DMS153 treated with DMSO at 0.1 percent for 48 hours (cell line): ENCODE measurements around the gene COX11.
A peak's percentile ranks its signal among the peaks of the same experiment; 100 is the strongest.

ENCODE experiments used
- DNase-seq: peaks from one replicate; lab custom pipeline; 2025; ENCODE audit not compliant: unreplicated experiment; lab: John Stamatoyannopoulos, UW

Gene COX11, protein sequence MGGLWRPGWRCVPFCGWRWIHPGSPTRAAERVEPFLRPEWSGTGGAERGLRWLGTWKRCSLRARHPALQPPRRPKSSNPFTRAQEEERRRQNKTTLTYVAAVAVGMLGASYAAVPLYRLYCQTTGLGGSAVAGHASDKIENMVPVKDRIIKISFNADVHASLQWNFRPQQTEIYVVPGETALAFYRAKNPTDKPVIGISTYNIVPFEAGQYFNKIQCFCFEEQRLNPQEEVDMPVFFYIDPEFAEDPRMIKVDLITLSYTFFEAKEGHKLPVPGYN

DNA sequence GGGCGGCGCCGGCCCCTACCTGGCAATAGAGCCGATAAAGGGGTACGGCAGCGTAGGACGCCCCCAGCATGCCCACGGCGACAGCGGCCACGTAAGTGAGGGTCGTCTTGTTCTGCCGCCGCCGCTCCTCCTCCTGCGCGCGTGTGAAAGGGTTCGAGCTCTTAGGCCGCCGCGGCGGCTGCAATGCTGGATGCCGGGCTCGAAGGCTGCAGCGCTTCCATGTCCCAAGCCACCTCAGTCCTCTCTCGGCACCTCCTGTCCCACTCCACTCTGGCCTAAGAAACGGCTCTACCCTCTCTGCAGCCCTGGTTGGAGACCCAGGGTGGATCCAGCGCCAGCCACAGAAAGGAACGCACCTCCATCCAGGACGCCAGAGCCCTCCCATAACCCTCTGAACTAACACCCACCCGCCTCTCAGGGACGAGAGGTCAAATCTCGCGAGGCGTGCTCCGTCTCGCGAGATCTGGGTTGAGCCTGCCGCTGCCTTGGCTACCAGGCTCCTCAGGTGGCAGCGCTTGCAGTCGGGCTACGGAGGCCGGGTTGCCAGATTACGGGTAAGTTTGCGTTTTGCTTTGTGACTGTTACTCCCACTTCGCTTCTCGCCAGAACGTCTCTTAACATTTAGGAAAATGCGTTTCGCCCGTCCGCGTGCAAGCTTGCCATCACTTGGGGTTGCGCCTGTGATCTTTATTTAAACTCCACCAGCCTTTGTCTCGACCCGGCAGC, at the start of gene COX11, which contains the start of gene STXBP4:
Gene COX11 (minus strand): TSS at position 393 of the 726 bp plus-strand sequence. CDS start 8 bp downstream, at position 385.
Gene STXBP4 (plus strand): TSS at position 504 of the 726 bp plus-strand sequence. CDS start 17,455 bp downstream, outside the sequence.
- peak; percentile 92 for DNase-seq

DNA sequence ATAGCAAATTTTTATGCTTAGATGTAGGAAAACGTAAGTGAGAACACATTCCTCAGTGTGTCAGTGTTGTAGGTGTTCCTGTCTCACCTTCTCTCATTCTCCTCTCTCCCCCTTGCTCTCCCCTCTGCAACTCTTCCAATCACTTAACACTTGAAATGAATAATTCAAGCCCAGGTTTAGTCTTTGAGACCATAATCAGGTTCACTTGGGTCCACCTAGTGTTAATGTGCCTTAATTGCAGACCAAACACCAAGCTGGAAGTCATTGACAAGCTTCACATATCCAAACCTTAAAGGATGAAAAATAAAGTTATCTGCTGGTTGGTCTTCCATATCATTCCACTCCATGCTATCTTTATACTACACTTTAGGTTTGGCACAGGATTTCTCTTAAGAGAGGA, 37.1 kb upstream of the COX11 start:
- no peak for DNase-seq

DNA sequence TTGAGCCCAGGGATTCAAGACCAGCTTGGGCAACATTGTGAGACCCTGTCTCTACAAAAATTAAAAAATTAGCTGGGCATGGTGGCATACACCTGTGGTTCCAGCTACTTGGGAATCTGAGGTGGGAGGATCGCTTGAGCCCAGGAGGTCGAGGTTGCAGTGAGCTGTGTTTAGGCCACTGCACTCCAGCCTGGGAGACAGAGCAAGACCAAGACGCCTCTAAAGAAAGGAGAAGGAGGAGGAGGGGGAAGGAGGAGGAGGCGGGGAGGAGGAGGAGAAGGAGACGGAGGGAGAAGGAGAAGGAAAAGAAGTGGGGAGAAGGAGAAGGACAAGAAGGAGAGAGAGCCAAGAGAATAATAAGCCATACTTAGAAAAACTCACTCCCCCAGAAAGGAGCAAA, 36.0 kb upstream of the COX11 start:
- DNase-seq, result no peak

DNA sequence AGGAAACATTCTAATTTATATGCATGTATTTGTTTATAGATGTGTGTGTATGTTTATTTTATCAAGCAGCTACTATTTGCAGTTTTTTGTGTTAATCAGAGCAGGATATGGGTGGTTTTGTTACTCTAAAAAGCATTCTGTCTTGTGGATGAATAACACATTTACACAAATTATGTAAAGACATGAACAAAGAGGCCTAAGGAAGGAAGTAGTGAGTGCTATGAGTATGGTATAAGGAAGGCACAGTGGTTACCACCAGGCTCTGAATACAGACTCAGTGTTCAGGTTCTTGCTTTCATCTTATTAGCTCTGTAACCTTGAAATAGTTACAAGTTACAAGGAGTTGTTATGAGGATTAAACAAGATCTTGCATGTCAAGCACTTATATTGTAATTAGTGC, 34.0 kb upstream of the COX11 start:
- no peak for DNase-seq

DNA sequence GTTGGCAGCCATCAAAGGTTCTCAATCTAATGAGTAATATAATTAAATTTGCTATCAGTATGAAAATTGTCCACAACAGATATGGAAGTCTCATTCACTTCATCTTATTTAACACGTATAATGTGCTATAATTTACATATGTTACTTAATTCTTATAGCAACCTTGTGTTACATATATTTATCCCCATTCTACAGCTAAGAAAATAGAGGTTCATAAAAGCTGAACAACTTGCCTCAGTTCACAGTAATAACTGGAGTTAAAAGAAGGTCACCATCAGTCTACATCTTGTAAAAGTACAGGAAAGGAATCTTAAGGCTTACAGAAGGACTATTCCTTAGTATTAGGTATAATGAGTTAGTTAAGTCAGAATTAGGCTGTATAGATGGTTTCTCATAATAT, 28.0 kb upstream of the COX11 start:
- no peak for DNase-seq

DNA sequence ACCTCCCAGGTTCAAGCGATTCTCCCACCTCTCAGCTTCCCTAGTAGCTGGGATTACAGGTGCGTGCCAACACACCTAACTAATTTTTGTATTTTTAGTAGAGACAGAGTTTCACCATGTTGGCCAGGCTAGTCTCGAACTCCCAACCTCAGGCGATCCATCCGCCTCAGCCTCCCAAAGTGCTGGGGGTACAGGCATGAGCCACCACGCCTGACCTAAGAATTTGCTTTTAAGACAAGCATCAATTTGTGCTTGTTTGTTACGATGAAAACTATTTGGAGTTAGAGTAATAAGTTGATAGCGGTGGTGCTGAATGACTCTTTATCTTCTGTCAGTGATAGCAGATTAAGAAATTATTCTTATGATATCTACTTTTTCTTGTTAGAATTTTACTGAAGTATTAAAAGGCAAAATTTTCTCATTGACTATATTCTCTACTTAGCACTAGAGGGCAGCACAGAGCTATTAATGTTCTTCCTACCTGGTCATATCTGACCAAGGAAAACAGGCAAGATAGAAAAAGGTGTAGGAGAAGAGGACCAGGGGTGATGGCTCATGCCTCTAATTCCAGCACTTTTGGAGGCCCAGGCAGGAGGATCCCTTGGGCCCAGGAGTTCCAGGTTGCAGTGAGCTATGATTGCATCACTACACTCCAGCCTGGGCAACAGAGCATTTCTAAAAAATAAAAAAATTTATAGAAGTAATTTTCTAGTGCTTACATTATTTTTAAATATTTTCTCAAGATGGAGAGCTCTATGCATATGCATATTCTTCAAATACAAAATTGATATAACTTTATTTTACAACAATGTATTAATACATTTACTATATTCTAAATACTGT, 24.6 kb upstream of the COX11 start:
- DNase-seq, result peak; percentile 55

DNA sequence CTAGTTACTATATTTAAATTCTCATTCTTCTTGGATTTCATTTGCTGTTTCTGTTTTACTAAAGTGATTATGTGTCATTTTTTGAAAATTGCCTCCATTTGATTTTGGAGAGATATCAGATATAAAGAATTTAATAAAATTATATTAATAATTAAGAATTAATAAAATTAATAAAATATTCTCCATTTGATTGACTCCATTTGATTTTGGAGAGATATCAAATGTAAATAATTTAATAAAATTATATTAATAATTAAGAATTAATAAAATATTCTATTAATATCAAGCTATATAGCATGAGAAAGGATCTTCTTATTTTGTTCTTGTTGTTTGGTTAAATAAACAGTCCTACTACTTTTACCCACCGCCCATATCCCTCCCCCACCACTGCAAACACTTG, 23.1 kb upstream of the COX11 start:
- DNase-seq, result no peak

DNA sequence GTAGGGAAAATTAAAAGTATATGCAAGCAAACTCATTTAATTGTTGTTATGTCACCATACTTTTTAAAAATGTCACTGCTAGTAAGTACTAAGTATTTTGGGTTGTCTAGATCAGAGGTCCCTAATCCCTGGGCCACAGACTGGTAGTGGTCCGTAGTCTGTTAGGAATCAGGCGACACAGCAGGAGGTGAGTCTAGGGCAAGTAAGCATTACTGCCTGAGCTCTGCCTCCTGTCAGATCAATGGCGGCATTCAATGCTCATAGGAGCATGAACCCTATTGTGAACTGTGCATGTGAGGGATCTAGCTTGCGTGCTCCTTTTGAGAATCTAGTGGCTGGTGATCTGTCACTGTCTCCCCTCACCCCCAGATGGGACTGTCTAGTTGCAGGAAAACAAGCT, 21.7 kb upstream of the COX11 start:
- DNase-seq, result no peak

DNA sequence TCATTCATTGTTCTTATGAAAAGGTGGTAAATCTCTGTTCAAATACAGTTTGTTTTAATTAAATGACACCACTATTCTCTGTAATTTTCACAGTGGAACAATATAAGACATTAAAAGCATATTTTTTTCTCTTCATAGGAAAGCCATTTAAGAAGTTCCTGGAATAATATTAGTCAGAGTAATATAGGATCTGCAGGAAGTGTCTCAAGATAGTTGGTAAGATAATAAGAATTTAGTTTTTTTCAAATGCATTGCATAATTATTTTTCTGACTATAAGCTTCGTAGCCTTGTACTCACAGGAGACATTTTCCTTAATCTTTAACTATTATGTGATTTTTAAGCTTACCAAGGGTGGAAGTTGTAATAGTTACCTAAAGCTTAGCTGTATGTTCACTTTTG, 17.0 kb upstream of the COX11 start:
- no peak for DNase-seq

DNA sequence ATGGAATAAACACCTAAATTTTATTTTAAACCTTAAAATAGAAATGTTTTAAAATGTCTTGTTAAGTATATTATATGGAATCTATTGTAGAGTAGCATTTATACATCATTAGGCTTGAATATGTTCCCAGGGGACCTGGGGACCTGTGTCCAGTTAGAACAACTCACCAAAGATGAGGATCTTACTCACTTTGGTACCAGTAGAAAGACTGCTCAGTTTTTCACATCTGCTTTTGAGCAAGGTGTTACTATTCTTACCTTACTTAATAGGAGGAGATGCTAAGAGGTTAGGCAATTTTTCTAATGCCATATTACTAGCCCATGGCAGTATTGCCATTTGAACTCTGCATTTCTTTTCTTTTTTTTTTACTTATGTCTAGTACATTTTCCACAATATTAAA, 14.8 kb upstream of the COX11 start:
- no peak for DNase-seq

DNA sequence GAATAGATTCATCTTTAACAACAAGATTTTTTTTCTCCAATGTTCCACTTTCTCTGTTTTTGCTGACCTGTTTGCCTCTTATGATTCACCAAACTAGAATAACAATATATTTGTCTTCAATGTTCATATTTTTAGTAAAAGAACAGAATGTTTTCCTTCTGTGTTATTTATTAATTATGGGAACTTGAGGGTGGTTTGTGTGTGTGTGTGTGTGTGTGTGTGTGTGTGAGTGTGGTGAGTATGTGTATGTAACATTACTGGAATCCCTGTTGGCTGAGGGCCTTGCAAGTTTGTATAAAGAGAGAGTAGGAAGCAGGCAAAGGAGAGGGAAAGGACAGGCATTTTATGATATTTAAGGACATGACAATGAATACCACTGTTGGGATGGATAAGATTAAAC, 13.9 kb upstream of the COX11 start:
- DNase-seq, result no peak

DNA sequence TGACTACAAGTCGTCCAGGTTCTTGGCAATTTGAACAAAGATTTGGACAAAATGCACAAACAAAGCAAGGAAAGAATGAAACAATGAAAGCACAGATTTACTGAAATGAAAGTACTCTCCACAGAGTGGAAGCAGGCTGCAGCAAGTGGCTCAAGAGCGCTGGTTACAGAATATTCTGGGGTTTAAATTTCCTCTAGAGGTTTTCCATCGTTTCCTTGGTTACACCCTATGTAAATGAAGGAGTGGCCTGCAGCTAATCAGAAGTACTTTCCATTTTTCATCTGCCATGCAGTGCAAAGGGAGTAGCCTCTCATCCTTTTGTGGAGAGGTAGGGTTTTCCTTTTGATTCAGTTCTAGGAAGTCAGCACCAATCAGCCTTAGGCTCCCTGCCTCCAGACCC, 11.9 kb upstream of the COX11 start:
- DNase-seq, result no peak

DNA sequence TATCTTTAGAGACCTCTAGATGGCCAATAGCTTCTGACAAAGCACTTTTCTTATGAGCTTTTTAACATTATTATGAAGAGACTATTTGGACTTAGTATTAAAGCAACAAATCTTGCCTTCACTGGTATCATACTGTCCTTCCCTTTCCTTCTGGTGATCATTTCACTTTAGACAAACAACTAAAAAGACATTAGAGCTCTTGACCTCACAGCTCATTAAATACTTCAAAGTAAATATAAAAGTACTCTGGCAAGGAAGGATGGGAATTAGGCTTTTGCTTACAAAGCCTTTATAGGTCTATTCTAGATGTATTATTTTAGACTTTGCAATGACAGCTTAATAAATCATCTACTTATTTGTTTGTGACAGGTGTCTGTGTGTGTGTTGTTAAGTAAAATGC, 11.2 kb upstream of the COX11 start:
- no peak for DNase-seq

DNA sequence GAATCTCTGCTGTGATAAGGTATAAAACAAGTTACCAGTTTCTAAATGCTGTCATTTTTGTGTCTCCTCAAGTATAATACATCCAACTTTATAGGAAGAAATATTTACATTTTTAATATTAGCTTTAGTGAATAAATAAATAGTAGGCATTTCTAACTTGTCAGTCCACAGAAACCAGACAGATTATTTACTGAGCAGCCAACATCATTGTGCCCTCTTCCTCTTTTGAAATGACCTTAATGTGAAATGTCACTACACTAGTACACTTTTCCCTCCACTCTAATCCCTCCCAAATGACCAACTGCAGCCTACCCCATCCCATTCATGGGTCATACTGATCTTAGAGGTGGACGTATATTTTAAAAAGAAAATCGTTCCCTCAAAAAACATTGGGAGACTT, 9.3 kb upstream of the COX11 start:
- no peak for DNase-seq

DNA sequence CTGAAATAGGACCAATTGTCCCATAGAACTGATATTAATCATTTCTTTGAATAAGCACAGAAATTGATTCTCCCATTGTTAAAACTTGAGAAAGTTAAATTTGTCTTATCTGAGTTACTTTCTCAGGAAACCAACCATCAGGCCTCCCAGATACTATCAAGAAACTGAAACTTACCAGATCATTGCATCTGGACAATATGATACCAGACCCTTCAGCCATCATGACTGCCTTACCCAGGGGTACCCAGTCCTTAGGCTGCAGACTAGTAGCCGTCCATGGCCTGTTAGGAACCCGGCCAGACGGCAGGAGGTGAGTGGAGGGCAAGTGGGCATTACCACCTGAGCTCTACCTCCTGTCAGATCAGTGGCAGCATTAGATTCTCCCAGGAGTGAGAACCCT, 7.9 kb upstream of the COX11 start:
- DNase-seq, result no peak

DNA sequence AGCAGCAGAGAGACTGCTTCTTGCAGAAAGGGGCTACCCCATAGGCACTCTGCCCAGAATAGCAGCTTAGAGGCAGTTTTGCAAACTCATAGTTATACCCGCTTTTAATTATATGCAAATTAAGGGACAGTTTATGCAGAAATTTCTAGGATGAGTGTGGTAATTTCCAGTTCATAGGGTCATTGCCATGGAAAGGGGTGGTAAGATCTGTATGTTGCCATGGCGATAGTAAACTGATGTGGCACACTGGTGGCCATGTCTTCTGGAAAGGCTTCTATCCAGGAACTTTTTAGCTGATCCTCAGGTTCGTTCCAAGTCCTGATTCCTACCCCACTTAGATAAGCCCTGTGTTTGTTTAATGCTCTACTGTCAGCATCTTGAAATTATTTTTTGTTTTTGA, 6.3 kb upstream of the COX11 start:
- DNase-seq, result no peak

DNA sequence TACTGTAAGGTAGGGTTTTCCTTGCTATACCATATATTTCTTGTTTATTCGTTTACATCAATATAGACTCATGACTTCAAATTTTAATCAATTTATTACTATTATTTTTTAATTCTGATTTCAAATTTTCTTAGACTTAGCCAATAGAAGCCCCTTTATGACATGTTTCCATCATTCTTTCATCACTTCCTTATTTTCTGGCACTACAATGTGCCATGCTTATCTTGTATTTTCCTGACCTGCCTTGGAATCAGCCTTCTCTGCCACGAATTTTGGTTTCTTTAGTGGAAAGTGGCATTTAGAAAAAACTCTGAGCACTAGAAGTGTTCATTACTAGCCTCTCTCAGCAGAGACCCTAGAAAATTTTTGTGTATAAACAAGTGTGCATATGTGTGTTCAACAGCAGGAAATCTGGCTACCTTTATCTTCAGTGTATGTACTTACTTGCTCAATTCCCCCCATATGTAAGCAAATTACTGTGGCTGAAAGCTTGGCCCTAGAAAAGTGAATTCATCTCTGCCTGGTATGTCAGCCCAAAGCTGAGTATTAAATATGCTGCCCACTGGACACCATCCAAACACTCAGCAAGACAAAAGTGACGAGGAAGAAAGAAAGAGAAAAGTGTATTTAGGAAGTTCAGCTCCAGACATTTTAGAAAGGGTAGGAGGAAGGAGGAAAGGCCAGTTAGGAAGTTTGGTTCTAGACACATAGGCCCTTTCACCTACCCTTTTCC, 4.1 kb upstream of the COX11 start:
- DNase-seq, result no peak

DNA sequence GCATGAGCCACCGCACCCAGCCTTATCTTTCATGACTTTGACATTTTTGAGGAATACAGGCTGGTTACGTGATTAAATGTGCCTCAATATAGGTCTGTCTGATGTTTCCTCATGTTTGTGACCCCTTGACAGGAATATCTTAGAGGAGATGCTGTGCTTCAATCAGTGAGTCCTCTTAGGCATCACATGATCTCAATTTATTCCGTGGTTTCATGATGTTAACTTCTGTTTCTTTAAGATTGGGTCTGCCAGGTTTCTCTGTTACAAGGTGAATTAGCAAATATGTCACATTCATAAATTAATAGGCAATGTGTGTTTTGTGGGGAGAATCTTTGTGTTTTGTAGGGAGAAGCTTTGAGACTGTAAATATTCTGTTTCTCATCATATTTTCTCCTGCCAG, 3.4 kb upstream of the COX11 start:
- no peak for DNase-seq

DNA sequence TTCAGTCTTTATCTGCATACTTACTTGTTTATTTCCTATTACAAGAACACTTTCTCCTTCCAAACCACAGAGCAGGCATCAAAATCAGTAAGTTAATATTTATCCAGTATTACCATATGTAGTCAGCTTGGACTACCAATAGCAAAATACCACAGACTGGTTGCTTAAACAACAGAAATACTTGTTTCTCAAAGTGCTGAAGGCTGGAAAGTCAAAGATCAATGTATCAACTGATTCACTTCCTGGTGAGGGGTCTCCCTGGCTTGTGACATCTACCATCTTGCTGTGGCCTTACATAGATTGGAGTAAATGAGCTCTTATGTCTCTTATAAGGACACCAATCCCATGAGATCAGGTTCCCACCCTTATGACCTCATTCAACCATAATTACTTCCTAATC, 2.7 kb upstream of the COX11 start:
- no peak for DNase-seq

DNA sequence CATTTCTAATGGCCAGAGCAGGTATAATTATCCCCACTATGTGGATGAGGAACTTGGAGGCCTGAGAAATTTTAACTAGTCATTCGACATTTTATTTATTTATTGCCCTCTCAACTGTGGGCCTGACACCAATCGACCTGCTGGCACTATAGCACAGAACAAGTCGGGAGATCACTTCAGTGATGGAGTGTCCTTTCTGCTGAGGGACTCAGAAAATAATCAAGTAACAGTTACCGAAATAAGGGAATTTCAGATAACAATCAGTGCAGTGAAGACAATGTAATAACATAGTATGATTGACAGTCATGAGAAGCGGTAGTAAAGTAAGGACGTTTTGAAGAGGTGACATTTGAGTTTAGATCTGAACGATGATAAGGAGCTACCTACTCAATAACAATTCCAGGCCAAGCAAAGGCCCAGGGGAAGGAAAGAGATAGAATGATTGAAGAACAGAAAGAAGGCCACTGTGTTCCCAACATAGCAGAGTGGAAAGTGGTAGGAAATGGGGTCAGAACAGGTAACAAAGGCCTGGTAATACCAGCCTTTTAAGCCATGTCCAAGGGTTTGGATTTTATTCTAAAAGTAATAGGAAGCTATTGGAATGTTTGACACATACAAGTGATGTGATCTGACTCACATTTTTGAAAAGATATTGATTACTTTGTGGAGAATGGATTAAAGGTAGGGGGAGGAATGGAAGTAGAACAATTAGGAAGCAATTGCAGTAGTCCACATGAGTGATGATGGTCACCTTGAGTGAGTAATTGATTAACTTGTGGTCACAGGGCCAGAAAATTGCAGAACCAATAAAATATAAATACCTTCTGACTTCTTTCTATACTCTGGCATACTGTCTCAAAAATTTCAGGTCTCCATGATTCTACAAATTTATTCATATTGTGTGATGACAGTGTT, 1.5 kb upstream of the COX11 start:
- DNase-seq, result no peak
